Central memory CD8-positive, alpha-beta T cell (primary cell): ENCODE measurements around the gene GPM6B.
A peak's percentile ranks its signal among the peaks of the same experiment; 100 is the strongest.
"Not testable (repeated sequence)": the region's sequence is repeated elsewhere in the genome, so short reads cannot be mapped to it uniquely, and the experiment has no call there.

ENCODE experiments used
- ATAC-seq: fragments of 150-1000 bp; cut with Tn5 transposase; replicated peaks from 2 replicates; pipeline ENCODE4 v1.10.0; 2022; ENCODE audit warnings: mild to moderate bottlenecking, moderate FRiP score, moderate number of reproducible peaks; ENCODE audit not compliant: poor library complexity, severe bottlenecking; ENCODE audit errors: extremely low read depth
- DNase-seq, 2 donors: peaks; one replicate each; pipeline ENCODE4 v3.0.0; 2021; ENCODE audit warnings: low spot score in 2 of 2
- H3K27ac Mint-ChIP-seq: one replicate; pipeline ENCODE4 v1.8.0; 2022; ENCODE audit warnings: low read depth, mild to moderate bottlenecking, moderate library complexity, mixed read lengths
- H3K27me3 Mint-ChIP-seq: one replicate; pipeline ENCODE4 v1.8.0; 2022; ENCODE audit warnings: mixed read lengths
- H3K36me3 Mint-ChIP-seq: one replicate; pipeline ENCODE4 v1.8.0; 2022; ENCODE audit warnings: mild to moderate bottlenecking, moderate library complexity, mixed read lengths; ENCODE audit not compliant: insufficient read depth
- H3K4me1 Mint-ChIP-seq: one replicate; pipeline ENCODE4 v1.8.0; 2022; ENCODE audit warnings: mixed read lengths
- H3K4me3 Mint-ChIP-seq: one replicate; pipeline ENCODE4 v1.8.0; 2022; ENCODE audit warnings: mild to moderate bottlenecking, moderate library complexity, mixed read lengths
- H3K9me3 Mint-ChIP-seq: one replicate; pipeline ENCODE4 v1.8.0; 2022; ENCODE audit warnings: mixed read lengths

The GPM6B gene

GRCh38 chrX:13730523-13730922, 86.4 kb downstream of the GPM6B start:
- not testable (repeated sequence) for H3K27ac Mint-ChIP-seq, ATAC-seq, DNase-seq, H3K27me3 Mint-ChIP-seq, H3K4me3 Mint-ChIP-seq, H3K9me3 Mint-ChIP-seq
- peaks cover 52% of the 10 kb centered on the region for H3K4me1 Mint-ChIP-seq
- H3K36me3 Mint-ChIP-seq = peaks cover 26% of the 10 kb centered on the region

- H3K27me3 Mint-ChIP-seq, DNase-seq, ATAC-seq, H3K9me3 Mint-ChIP-seq: not testable (repeated sequence)
- peaks cover 16% of the 10 kb centered on the region for H3K36me3 Mint-ChIP-seq
- H3K4me1 Mint-ChIP-seq = peaks cover 57% of the 10 kb centered on the region
- H3K4me3 Mint-ChIP-seq = peak overlapping the region; percentile 71
- H3K27ac Mint-ChIP-seq = peak overlapping the region; percentile 91
Measured at GRCh38 chrX:13726583-13726982, 90.3 kb downstream of the GPM6B start.

GRCh38 chrX:13724878-13725277, 92.0 kb downstream of the GPM6B start:
- Mint-ChIP-seq H3K4me1 (peaks cover 62% of the 10 kb centered on the region), H3K4me3 (peak overlapping the region; percentile 71), H3K36me3 (peaks cover 13% of the 10 kb centered on the region), H3K27ac (peak overlapping the region; percentile 91)
- H3K27me3 Mint-ChIP-seq, H3K9me3 Mint-ChIP-seq: not testable (repeated sequence)
- DNase-seq = peak; percentile 16 to 59
- ATAC-seq = peak; percentile 79

- peaks cover 55% of the 10 kb centered on the region for H3K4me1 Mint-ChIP-seq
- peaks cover 16% of the 10 kb centered on the region for H3K36me3 Mint-ChIP-seq
- H3K27me3 Mint-ChIP-seq = no peaks in the 10 kb centered on the region
- peak overlapping the region; percentile 73 for H3K27ac Mint-ChIP-seq
- H3K4me3 Mint-ChIP-seq = no peak overlapping the region
- ATAC-seq = no peak
- H3K9me3 Mint-ChIP-seq = no peaks in the 10 kb centered on the region
- no peak for DNase-seq
Measured at GRCh38 chrX:13721819-13722519, 94.9 kb downstream of the GPM6B start.

- Mint-ChIP-seq H3K36me3 (peaks cover 20% of the 10 kb centered on the region), H3K9me3 (no peaks in the 10 kb centered on the region), H3K4me3 (no peak overlapping the region), H3K4me1 (peaks cover 51% of the 10 kb centered on the region), H3K27me3 (no peaks in the 10 kb centered on the region), H3K27ac (no peak overlapping the region)
- no peak for DNase-seq
- no peak for ATAC-seq
Measured at GRCh38 chrX:13721371-13721770, 95.5 kb downstream of the GPM6B start.
